CD4-positive, alpha-beta T cell treated with Interleukin-6 at 100 ng/mL for 8 hours (primary cell): ENCODE data around the gene CFAP92.
A peak's percentile ranks its signal among the peaks of the same experiment; 100 is the strongest.

Source experiments
- DNase-seq: peaks from one replicate; pipeline ENCODE4 v3.0.0-alpha.2; 2020; ENCODE audit warnings: mixed read lengths, low spot score

CFAP92 gene

DNA sequence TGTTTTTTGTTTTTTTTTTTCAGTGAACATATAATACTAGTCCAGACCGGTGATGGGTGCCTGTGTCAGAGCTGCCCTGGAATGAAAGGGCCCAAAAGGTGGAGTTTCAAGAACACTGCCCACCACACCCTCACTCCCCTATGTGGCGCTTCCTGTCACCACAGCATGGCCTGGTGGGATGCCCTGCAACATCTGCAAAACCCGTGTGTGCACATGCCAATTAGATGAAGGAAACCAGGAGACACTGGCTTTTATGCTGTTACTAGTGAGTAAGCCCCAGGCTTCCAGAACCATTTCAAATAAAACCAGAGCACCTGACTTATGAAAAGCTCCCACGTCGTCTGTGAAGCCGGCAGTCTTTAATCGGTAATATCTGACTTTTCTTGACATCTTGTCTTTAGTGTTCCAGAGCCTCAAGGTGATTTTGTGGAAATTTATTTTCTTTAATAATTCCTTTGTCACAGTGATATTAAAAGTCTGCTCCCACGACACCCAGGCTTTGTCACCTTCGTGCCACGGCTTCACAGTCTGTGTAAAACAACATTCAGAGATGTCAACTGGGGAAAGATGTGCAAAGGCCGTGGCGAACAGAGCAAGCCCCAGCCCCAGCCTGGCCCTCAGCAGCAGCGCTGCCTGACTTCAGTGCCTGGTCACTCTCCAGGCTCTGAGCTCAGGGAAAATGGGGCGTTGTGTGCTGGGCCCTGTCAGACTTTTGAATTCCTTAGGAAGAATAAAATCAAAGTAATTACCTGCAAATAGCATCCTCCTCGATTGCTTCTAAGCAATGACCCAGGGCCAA is 6.4 kb downstream of the CFAP92 start:
- DNase-seq, result no peak

DNA sequence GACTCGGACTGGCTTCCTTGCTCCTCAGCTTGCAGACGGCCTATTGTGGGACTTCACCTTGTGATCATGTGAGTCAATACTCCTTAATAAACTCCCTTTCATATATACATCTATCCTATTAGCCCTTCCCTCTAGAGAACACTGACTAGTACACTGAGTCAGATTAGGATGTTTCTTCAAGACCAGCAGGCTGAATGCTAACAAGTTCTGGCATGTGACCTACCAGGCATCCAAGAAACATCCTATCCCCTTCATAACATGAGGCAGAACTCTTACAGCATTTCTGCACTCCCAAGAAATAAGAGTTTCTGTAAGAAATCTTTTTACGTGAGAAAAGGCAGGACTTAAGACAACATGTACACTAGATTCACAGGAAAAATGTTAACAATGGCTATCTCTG is 9.3 kb downstream of the CFAP92 start:
- no peak for DNase-seq

DNA sequence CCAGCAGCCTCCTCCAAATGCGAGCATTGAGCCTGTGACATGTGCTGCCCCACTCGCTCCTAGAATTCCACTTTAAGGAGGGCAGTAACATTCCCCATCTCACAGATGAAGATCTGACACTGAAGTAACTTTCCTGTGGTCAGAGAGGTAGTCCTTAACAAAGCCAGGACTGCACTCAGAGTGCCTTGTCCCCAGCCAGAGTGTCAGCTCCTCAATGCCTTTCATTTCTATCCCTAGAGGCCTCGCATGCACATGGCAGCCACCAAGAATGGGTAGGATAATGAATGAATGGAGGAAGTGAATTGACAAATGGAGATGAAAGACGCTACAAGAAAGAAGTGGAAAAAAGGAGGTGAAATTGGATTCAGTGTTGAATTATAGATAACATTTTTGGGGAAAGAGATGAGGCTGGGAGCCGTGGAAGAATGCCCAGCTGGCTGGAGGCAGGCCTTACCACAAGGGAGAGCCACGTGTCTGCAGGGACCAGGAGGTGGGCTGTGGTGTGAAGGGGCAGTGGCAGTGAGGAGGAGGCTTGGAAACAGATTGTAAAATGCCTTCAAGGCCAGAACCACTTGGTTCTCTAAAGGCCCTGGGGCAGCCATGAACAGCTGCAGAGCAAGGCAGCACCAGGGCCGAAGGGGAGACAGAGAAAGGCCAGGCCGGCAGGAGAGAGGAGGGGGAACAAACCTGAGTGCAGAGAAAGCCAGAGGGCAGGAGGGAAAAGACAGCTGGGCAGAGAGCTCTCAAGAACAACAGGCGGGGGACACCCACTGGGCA is 10.4 kb downstream of the CFAP92 start:
- no peak for DNase-seq

DNA sequence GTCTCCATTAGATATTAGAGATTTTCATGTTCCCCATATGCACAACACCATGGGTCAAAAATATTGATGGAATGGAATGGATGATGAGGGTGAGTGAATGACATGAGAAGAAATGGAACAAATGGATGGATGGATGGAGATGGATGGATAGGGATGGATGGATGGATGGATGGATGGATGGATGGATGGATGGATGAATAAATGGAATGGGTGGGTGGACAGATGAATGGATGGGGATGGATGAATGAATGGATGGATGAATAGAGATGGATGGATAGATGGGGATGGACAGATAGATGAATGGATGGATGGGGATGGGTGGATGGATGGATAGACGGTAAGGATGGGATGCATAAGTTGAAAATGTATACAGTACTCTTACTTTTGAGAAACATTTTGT is 18.6 kb downstream of the CFAP92 start:
- no peak for DNase-seq

DNA sequence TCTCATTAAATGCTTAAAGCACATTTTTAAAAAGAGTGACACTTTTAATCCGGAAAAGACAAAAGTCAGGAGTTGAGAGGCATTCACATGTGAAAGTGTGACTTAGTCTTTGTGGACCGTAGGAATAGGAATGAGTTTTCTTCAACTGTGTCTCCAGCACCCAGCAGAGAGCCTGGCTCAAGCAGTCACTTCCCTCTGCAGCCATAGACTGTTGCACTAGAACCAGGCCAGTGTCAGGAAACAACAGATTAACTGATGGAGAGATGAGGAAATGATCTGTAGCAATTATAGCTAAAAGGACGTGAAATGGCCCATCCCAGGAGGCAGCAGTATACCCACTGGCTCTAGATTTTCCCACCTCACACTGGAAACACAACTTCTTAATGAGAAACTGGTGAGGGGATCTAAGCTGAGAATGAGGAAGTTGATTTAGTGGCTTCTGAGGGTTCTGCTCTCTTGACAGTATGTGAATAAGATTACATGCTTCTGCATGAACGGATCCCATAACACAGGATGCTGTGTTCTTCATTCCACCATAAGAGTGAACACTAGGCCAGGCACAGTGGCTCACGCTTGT is 19.8 kb downstream of the CFAP92 start:
- DNase-seq, result no peak

DNA sequence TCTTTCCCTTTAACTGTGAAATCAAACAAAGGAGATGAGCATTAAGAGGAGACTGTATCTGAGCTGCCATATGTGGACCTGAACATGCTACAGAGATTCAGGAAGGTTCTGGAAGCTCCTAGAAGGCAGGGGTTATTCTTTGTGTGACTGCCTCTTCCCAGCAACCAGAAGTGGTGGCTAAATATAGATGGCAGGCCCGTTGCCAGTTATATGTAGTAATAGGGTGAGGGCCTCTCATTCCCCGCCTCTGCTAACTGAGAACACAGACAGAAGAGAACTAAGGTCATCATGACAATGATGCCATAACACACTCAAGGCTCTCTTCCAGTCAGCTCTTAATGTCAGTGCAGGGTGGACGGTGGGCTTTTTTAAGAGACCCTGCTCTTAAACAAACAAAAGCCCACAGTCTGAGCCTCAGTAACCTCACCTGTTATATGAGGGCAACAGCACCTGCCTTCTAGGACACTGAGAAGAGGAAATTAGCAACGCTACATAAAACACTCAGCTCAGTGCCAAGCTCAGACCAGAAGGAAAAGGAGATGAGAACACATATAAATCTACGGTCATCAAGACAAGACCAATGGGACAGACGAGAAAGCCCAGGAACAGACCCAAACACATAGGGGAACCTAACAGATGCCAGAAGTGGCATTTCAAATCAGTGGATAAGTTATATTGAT is 22.3 kb downstream of the CFAP92 start:
- no peak for DNase-seq

DNA sequence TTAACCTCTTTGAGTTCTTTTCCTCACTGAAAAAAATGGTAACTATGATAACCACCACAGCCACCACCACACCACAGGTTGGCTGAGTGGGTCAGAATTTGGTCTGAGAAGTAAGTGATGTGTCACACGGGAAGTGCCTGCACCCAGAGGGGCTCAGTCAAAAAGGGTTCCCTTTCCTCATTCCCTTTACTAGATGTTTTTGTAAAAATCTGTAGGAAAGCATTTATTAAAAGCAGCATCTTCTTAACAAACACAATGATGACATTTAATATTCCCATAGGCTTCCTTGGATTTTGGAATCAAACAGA is 23.2 kb downstream of the CFAP92 start:
- no peak for DNase-seq

DNA sequence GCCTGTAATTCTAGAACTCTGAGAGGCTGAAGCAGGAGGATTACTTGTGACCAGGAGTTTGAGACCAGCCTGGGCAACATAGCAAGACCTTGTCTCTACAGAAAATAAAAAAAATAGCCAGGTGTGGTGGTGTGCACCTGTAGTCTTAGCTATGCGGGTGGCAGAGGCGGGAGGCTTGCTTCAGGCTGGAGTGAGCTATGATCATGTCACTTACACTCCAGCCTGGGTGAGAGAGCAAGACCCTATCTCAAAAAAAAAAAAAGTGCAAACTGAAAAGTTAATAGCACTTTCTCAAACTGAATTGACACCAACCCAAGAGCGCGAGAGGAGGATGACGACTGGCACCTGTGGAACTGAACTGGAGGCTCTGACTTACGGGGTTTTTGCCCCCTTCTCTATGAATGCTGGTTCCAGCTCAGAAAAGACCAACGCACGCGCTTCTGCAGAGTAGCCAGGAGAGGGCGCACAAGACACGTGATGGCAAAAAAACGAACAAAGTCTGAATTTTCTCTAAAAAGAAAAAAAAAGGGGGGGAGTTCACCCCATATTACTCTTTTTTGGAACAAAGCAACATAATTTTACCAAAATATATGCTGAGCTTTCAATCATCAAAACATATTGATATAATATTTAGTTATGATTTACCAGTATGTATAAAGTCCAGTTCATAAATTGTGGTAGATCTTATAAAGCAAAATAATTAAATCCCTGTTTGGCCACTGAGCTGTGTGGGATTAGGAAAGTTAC is 23.7 kb downstream of the CFAP92 start:
- peak; percentile 59 for DNase-seq

DNA sequence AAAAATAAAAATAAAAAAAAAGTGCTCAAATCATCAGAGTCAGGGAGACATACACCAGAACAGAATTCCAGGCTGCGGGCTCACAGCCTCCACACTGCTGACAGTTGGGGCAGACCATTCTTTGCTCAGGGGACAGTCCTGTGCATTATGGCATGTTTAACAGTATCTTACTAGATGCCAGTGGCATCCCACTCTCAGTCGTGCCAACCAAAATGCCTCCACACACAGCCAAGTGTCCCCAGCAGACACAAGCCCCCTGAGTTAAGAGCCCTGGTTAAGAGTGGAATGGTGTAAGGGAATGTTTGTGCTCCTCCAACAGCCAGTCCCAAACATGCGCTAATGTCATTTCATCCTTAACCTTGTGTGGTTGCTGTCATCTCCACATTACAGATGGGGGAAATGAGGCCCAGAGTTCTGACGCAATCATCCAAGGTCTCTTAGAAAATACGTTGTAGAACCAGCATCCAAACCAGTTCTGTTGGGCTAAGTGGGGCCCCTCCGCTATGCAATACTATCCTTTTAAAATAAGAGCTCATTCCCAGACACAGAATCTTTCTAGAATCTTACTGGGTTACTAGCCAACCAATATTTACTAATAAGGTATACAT is 26.0 kb downstream of the CFAP92 start:
- no peak for DNase-seq

DNA sequence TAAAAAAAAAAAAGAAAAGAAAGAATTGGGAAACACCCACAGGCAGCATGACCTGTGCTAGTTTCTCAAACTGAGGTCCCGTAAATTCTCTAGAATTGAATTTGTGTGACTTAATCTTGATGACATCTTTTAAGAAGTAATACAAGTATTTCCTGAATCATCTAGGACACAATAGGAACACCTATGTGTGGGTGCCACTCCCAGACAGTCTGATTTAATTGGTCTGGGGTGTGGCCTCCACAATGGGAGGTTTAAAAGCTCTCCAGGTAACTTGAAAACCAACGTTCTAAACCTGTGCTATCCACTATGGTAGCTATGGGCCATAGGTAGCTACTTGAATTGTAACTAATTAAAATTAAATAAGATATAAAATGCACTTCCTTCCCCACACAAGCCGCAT is 28.1 kb downstream of the CFAP92 start:
- DNase-seq, result no peak

DNA sequence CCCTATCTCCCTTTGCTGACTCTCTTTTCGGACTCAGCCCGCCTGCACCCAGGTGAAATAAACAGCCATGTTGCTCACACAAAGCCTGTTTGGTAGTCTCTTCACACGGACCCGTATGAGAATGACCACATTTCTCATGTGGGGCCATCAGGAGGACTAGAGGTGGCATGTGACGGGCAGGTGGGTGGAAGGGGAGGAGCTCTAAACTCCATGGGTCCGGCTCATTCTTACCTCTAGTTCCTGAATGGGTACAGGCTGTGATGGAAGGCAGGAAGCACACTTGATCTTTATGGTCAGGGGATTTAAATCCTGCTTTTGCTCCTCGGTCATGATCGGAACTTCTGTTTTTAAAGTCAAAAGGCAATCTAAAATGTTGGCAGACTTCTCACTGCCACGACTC is 28.6 kb downstream of the CFAP92 start:
- no peak for DNase-seq

DNA sequence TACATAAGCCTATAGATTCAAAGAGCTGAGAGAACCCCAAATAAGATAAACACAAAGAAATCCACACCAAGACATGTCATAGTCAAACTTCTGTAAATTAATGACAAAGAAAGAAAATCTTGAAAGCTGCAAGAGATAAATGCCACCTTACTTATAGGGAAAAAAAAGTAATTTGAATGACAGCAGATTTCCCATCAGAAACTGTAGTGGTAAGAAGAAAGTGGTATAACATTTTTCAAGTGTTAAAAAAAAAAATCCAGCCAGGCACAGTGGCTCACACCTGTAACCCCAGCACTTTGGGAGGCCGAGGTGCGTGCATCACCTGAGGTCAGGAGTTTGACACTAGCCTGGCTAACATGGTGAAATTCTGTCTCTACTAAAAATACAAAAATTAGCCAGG is 37.4 kb downstream of the CFAP92 start:
- no peak for DNase-seq

DNA sequence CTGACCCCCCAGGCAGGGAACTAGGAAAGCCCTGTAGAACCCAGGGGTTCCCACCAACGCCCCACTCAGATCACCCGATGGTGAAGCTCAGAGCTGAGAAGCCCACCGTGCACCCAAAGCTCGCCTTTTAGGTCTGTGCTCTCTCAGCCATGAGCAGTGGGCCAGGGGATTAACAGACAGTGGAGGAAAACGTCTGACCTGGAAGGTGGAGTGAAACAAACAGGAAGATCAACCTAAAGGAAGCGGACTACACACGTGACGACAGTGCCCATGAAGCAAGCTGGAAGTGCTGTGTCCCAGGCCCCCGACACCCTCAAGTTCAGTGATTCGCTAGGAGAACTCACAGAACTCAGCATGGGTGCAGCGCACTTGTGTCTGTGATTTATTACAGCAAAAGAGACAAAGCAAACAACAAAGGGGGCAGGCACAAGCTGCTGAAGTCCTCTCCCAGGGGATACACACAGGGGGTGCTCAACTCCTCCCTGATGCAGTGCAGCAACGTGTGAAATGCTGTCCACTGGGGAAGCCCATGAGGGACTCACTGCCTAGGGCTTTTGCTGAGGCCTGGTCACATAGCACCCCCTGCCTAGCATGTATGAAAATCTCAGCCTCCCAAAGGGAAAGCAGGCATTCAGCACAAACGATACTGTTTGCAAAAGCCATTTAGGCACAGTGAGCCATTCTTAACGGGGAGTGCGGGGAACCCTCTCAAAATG is 43.5 kb downstream of the CFAP92 start:
- DNase-seq, result peak; percentile 29

DNA sequence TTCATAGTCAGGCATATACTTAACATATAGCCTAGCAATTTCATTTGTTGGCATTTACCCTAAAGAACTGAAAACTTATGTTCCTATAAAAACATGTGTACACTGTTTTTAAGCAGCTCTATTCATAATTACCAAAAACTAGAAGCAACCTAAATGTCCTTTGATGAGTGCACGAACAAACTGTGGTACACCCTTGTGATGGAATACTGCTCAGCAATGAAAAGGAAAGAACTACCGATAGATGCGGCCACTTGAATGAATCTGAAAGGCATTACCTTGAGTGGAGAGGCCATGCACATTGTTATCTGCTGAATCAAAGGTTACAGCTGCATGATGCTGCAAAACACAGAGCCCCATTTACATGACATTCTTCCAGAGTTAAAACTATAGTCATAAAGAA is 44.7 kb downstream of the CFAP92 start:
- no peak for DNase-seq

DNA sequence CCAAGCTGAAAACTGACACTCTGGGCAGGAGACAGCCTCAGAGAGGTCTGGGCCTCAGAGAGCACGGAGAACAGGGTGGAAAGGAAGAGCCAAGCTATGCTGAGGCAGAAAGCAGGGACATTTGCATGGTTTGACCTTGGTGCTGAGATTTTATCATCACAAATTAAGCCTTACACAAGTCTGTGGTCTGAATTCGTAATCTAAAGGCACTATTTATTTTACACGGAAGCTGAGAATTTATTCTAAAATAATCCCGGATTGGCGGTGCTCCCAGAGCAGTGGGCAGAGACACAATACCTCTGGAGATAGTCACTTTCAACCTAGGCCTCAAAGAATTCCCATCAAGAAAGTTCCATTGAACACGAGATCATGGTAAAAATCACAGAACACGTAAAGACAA is 47.5 kb downstream of the CFAP92 start:
- no peak for DNase-seq

DNA sequence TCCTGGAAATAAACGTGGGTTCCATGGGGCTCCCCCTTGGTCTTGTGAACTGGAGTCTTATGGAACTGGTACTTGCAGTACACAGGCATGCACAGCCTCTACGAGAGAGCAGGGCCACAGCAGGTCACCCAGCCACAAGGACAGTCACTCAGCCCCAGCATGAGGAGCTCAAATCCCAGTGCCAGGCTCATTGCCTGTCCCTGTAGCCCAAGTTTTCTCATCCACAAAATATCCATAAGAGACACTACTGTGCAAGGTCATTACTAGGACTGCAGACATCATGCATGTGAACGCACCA is 48.0 kb downstream of the CFAP92 start:
- DNase-seq, result no peak

DNA sequence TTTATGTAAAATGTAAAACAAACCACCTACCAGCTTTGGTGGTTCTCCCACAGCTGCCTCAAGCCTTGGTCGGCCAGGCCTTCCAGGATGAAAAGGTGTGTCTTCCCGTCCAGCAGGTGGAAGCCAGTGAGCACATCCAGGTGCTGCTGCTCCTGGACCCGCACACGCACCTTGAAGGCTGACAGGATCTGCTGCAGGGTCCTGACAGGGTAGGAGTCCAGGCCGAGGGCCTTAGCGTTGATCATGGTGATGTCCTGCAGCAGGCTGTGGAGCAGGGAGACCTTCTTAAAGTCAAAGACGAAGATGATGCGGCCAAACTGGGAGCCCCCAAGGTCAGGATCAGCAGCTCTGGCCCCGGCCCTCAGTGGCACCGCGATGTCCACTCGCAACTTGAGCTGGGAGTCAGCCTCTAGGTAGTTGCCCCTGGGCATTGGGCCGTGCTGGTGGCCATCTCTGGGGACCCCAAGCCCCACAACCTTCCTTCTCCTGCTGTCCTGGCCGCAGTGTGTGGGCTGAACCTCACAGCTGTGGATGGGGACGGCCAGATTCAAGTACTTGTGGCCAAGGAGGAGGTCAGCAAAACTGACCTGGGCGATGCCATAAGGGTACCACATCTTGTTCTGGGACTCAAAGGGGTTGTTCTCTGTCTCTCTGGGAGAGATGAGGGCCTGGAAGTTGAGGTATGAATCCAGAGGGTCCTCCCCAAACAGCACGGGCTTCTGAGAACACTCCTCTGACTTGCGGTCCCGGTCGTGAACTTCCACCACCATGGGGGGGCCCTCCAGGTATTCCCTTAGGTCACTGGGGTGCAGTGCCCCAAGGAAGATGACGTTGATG is 48.6 kb downstream of the CFAP92 start:
- DNase-seq, result no peak

DNA sequence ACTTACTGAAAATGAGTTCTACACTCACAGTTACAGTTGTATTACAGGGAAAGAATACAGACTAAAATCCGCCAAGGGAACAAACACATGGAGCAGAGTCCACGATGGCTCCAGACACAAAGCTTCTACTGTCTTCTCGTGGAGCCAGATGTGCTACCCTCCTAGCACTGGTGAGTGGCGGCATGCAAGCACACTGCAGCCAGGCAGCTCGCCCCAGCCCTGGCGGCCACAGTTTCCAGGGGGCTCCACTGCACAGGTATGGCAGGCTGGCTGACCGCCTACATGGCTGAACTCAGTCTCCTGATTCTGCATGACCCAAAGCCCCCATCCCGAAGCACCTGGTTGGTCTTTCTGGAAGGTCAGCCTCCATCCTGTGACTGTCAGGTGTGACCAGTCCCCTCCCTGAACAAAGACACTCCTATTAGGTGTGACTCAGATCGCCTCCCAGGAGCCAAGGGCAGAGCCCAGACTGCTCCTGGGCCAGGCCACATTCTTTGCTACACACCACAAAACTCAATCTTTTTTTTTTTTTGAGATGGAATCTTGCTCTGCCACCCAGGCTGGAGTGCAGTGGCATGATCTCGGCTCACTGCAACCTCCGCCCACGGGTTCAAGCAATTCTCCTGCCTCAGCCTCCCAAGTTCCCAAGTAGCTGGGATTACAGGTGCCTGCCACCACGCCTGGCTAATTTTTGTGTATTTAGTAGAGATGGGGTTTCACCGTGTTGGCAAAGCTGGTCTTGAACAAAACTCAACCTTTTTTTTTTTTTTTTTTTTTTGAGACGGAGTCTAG is 51.5 kb downstream of the CFAP92 start:
- DNase-seq, result no peak

DNA sequence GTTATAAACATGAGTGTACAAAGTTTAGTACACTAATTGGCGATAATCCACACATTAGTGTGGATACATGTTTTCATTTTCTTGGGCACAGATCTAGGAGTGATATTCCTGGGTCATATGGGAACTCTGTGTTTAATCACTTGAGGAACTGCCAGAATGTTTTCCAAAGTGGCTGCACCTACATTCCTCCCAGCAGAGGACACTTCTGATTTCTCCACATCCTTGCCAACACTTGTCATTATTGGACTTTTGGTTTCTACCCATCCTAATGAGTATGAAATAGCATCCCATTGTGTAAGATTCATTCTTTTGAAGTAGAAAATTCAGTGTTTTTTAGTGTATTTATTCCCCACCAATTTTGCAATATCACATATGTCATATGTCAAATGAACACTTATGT is 53.6 kb downstream of the CFAP92 start:
- DNase-seq, result no peak

DNA sequence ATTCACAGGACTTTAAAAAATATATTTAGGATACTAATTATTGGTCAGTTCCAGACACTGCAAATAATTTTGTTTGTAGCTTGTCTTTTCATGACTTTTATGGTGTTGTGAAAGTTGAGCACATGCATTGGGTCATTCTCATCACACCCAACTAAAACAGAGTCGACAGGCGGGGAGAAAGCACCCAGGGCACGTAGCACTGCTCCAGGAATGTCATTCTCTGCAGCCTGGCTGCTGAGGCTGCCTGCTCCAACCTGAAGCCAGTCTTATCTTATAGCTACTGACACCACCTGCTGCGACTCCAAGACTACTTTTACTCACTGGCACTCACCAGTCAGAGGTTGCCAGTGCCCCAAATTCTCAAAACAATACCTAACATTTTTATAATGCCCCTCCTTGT is 57.5 kb downstream of the CFAP92 start:
- no peak for DNase-seq
